Measurements from ENCODE around the gene TMEM198.
A peak's percentile ranks its signal among the peaks of the same experiment; 100 is the strongest.

TMEM198 gene

DNA sequence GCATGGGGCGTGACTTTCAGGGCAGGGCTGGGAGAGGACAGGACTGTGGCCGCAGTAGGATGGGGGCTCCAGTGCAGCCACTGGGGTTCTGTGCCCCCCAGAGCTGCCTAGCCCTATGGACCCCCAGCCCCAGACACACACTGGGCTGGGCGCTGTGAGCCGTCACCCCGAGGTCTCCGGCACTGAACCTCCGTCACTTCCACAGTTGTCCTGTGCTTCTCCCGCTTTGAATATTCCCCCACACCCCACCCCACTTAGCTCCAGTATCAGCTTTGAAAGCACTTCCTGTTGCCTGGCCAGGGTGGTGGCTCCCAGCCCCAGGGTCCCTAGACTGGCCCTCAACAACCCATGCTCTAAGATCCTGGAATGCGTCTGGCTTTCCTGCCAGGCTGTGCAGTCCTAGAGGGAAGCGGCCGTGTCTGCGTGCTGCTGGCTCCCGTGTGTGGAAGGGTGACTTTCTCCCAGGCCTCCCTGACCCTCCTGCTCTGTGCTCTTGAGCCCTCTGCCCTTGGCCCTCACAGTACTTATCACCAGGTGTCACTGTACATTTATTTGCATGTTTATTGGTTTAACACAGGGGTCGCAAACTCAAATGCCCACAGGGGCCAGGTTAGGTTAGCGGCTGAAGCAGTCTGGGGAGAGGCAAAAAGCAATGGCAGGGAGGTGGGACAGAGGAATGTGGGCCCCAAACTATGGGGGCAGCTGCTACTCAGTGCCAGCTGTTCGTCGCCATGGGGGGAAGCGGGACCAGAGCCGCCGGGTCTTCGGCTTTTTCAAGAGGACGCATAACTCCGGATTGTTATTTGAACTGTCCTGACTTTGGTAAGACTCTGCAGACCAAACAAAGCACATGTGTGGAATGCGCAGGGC is 17.6 kb downstream of the TMEM198 start:
- H3K36me3 ChIP-seq (ENCODE audit: control insufficient read depth, insufficient read depth, low read length, severe bottlenecking), result peaks cover 21% of the 10 kb centered on the region
- peak overlapping the region; percentile 25 for H3K9ac ChIP-seq (ENCODE audit: low read length)
- no peaks in the 10 kb centered on the region for H3K9me3 ChIP-seq (ENCODE audit: control insufficient read depth, low read length)
- DNase-seq (ENCODE audit: low read depth), result no peak
- no peaks in the 10 kb centered on the region for H3K27me3 ChIP-seq (replicated peaks; ENCODE audit: control insufficient read depth, insufficient read depth, low read length)
- H3K4me1 ChIP-seq (ENCODE audit: control insufficient read depth, insufficient read depth, low read length), result peaks cover 22% of the 10 kb centered on the region
- no peak overlapping the region for H3K4me3 ChIP-seq (ENCODE audit: low read length)

DNA sequence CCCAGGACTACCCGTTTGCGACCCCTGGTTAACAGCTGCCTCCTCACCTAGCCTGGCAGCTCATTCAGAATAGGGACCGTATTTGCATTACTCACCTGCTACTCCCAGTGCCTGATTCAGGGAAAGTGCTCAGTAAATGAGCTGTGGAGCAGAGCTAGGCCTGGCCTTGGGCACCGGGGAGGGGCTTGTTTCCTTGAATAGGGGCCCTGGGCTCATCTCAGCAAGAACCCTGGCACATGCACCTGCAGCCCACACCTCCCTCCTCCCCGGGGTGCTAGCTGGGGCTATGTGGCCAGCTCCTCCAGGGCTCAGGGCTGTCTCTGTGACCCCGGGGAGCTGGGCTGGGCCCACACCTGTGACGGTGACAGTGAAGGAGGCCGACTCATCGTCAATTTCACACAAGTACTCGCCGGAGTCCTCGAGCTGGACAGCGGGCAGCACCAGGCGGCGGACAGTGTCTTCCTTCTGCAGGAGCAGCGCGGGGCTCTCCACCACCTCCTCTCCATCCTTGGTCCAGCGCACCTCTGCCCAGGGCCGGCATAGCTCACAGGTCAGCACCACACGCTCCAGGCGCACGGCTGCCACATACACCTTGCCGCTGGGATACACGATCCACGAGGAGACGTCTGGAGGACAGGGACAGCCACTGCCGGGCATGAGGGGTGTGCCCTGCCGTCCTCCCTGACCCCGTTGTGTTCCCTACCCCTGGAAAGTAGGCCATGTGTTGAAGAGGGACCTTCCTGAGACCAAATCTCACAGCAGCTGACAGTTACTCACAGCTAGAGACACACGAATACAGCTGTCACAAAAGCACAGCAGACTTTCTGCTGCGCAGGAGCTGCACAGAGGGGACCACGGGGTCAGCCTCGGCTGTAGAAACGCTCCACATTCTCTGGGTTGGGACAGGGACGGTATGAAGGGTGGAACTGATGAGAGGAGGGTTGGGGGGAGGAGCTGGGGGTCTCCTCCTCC is 18.5 kb downstream of the TMEM198 start:
- no peaks in the 10 kb centered on the region for H3K27me3 ChIP-seq (replicated peaks; ENCODE audit: control insufficient read depth, insufficient read depth, low read length)
- no peaks in the 10 kb centered on the region for H3K9me3 ChIP-seq (ENCODE audit: control insufficient read depth, low read length)
- H3K4me1 ChIP-seq (ENCODE audit: control insufficient read depth, insufficient read depth, low read length), result peaks cover 22% of the 10 kb centered on the region
- no peak for DNase-seq (ENCODE audit: low read depth)
- H3K36me3 ChIP-seq (ENCODE audit: control insufficient read depth, insufficient read depth, low read length, severe bottlenecking), result peaks cover 31% of the 10 kb centered on the region
- H3K9ac ChIP-seq (ENCODE audit: low read length), result no peak overlapping the region
- H3K4me3 ChIP-seq (ENCODE audit: low read length), result no peak overlapping the region

DNA sequence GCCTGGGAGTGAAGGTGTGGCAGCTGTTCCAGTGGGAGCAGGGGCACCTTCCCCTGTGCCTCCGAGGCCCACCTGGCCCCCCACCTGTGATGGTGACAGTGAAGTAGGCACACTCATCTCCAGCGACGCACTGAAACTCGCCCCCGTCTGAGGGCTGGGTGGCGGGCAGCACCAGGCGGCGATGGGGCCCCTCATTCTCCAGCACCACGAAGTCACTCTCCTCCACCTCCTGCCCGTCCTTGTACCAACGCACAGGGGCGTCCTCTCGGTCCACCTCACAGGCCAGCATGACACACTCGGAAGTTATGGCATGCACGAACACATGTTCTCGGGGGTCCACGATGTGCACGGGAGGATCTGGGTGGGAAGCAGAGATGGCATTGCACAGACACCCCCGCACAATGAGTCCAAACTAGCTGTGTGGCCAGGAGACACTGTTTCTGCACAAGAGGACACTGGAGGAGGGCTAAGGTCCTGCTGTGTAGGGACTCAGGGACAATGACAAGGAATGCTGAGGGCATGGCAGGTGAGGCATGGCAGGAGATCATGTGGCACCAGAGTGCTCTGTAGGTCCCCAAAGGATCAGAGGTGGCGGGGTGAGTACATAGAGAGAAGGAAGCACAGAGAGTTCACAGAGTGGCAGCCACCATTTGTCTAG is 19.6 kb downstream of the TMEM198 start:
- H3K27me3 ChIP-seq (replicated peaks; ENCODE audit: control insufficient read depth, insufficient read depth, low read length), result no peaks in the 10 kb centered on the region
- peaks cover 22% of the 10 kb centered on the region for H3K4me1 ChIP-seq (ENCODE audit: control insufficient read depth, insufficient read depth, low read length)
- no peak overlapping the region for H3K9ac ChIP-seq (ENCODE audit: low read length)
- H3K4me3 ChIP-seq (ENCODE audit: low read length), result no peak overlapping the region
- no peaks in the 10 kb centered on the region for H3K9me3 ChIP-seq (ENCODE audit: control insufficient read depth, low read length)
- peaks cover 38% of the 10 kb centered on the region for H3K36me3 ChIP-seq (ENCODE audit: control insufficient read depth, insufficient read depth, low read length, severe bottlenecking)
- DNase-seq (ENCODE audit: low read depth), result no peak

DNA sequence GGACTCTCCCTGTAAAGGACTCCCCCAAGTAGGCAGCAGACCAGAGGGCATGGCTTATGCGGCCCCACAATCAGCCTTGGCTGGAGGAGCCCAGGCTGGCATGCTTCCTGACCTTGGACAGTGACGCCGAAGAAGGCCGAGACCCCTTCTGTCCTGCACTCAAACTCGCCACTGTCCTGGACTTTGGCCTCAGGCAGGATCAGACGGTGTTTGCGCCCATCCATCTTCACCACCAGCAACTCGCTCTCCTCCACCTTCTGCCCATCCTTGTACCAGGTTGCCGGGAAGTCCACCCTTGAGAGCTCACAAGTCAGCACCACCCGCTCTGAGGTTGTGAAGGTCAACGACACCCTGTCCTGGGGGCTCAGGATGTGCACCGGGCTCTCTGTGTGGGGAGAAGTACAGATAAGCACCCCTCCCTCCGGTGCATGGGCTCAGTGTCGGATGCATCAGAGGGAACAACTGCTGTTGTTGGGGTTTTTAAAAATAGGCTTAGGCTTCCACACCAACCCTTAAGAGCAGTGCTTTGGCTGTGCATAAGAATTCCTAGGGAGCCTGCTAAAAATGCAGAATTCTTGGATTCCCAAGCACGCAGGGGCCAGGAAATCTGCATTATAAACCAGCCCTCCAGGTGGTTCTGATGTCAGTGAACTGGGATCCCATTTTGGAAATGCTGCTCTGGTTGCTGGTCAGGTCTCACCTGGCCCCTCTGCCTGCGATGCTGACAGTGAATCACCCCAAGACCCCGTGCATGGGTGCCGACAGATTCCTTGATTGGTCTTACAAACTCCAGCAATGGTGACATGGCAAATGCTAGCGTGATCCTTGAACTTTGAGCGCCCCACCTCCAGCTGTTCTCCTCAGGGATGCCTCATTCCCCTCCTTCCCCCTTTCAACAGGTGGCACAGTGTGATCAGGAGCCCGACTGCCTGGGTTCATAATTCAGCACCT is 21.6 kb downstream of the TMEM198 start:
- Histone ChIP-seq H3K9ac (ENCODE audit: low read length) (no peak overlapping the region), H3K9me3 (ENCODE audit: control insufficient read depth, low read length) (no peaks in the 10 kb centered on the region), H3K4me3 (ENCODE audit: low read length) (no peak overlapping the region), H3K27me3 (replicated peaks; ENCODE audit: control insufficient read depth, insufficient read depth, low read length) (no peaks in the 10 kb centered on the region), H3K4me1 (ENCODE audit: control insufficient read depth, insufficient read depth, low read length) (peaks cover 22% of the 10 kb centered on the region), H3K36me3 (ENCODE audit: control insufficient read depth, insufficient read depth, low read length, severe bottlenecking) (peaks cover 49% of the 10 kb centered on the region)
- no peak for DNase-seq (ENCODE audit: low read depth)

DNA sequence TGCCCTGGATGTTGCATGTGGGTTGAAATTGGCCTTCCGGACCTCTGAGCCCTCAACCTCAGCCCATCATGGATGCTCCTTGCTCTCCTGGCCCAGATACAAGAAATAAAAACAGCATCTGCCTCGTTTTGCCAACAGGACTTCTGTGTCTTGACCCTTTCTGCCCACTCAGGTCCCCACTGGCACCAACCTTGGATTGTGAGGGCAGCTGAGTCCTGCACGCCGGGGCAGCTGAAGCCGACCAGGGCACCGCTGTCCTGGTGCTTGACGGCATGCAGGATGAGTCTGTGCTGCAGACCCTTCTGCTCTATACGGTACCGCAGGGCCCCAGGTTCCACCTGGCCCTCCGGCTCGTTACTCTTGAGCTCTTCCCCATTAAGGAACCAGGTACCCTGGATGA is 22.8 kb downstream of the TMEM198 start:
- Histone ChIP-seq H3K27me3 (replicated peaks; ENCODE audit: control insufficient read depth, insufficient read depth, low read length) (no peaks in the 10 kb centered on the region), H3K36me3 (ENCODE audit: control insufficient read depth, insufficient read depth, low read length, severe bottlenecking) (peaks cover 49% of the 10 kb centered on the region), H3K9ac (ENCODE audit: low read length) (no peak overlapping the region), H3K4me3 (ENCODE audit: low read length) (no peak overlapping the region), H3K4me1 (ENCODE audit: control insufficient read depth, insufficient read depth, low read length) (peaks cover 14% of the 10 kb centered on the region), H3K9me3 (ENCODE audit: control insufficient read depth, low read length) (no peaks in the 10 kb centered on the region)
- no peak for DNase-seq (ENCODE audit: low read depth)

DNA sequence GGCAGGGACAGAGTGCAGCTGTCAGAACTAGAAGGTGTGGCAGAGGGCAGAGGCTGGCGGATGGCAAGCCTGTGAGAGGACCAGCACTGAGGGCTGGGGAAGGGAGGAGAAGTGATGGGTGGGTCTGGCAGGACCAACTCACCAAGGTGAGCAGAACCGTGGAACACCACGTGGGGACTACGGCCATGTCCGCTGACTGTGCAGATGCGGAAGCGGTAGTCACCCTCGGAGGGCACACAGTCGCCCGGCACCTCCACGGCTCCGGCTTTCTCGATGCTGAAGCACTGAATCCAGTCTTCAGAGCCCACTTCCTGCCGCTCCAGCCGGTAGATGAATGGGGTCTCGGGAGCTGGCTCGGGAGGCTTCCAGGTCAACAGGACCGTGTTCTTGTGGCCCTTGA is 23.3 kb downstream of the TMEM198 start:
- H3K9ac ChIP-seq (ENCODE audit: low read length), result no peak overlapping the region
- no peak for DNase-seq (ENCODE audit: low read depth)
- peaks cover 49% of the 10 kb centered on the region for H3K36me3 ChIP-seq (ENCODE audit: control insufficient read depth, insufficient read depth, low read length, severe bottlenecking)
- no peaks in the 10 kb centered on the region for H3K9me3 ChIP-seq (ENCODE audit: control insufficient read depth, low read length)
- H3K27me3 ChIP-seq (replicated peaks; ENCODE audit: control insufficient read depth, insufficient read depth, low read length), result no peaks in the 10 kb centered on the region
- H3K4me1 ChIP-seq (ENCODE audit: control insufficient read depth, insufficient read depth, low read length), result peaks cover 19% of the 10 kb centered on the region
- no peak overlapping the region for H3K4me3 ChIP-seq (ENCODE audit: low read length)

DNA sequence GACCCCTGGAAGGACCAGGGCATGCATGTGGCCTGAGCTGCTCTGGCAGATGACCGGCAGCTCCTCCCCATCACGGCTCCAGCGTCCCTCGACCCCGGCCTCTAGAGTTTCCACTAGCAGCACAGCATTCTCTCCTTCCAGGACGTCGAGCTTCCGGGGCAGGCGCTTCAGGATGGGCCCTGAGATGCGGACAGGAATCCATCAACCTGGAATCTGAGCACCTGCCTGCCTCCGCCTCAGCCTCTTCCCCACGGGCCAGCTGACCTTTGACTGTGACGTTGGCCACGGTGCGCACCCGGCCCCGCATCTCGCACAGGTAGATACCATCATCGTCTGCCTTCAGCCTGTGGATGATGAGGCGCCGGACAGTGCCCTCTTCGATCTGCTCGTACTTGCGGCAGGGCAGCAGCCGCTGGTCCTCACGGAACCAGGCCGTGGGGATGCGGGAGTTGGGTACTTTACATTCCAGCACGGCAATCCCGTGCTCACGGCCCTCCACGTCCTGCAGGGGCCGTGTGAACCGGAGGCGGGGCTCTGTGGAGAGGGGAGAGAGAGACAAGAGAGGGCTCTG is 24.0 kb downstream of the TMEM198 start:
- Histone ChIP-seq H3K4me1 (ENCODE audit: control insufficient read depth, insufficient read depth, low read length) (peaks cover 19% of the 10 kb centered on the region), H3K36me3 (ENCODE audit: control insufficient read depth, insufficient read depth, low read length, severe bottlenecking) (peaks cover 49% of the 10 kb centered on the region), H3K9me3 (ENCODE audit: control insufficient read depth, low read length) (no peaks in the 10 kb centered on the region), H3K9ac (ENCODE audit: low read length) (no peak overlapping the region), H3K27me3 (replicated peaks; ENCODE audit: control insufficient read depth, insufficient read depth, low read length) (no peaks in the 10 kb centered on the region), H3K4me3 (ENCODE audit: low read length) (no peak overlapping the region)
- DNase-seq (ENCODE audit: low read depth), result no peak

DNA sequence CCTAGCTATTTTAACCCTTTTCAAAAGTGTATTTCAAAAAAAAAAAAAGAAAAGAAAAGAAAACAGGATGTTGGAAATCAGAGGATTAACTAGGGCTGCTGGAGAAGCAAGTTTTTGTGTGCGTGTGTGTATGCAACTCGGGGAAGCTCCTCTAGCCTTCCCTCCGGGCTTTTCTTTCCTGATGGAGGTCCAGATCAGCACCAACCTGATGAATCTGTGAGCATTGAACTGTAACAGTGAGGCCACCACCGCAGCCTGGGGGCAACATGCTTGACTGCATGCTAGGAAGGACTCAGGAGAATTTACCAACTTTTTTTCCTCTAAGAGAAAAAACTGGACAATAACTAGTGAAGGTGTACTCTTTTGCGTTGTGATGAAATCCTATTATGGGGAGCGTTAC is 25.2 kb downstream of the TMEM198 start:
- H3K9ac ChIP-seq (ENCODE audit: low read length), result no peak overlapping the region
- peaks cover 41% of the 10 kb centered on the region for H3K36me3 ChIP-seq (ENCODE audit: control insufficient read depth, insufficient read depth, low read length, severe bottlenecking)

DNA sequence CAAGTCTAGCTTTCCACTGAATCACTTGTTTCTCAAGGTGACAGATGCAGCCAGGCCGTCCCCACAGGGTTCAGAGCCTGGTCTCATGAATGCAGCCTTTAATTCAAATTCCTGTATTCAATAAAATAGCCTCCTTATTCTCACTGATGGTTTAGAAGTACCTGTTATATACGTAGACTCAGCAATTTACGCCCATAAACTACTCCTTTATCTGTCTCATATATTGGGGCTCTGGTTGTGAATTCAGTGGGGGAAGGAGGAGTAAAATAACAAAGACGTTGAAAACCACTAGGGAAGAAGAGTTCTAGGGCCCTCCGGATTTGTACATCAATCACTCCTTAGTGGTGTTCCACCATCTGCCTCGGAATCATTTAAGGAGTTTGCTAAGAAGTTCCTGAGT is 25.8 kb downstream of the TMEM198 start:
- H3K27me3 ChIP-seq (replicated peaks; ENCODE audit: control insufficient read depth, insufficient read depth, low read length), result no peaks in the 10 kb centered on the region
- H3K4me3 ChIP-seq (ENCODE audit: low read length), result peak overlapping the region; percentile 83
- peaks cover 35% of the 10 kb centered on the region for H3K36me3 ChIP-seq (ENCODE audit: control insufficient read depth, insufficient read depth, low read length, severe bottlenecking)
- DNase-seq (ENCODE audit: low read depth), result no peak
- H3K4me1 ChIP-seq (ENCODE audit: control insufficient read depth, insufficient read depth, low read length), result peaks cover 19% of the 10 kb centered on the region
- H3K9me3 ChIP-seq (ENCODE audit: control insufficient read depth, low read length), result no peaks in the 10 kb centered on the region
- peak overlapping the region; percentile 95 for H3K9ac ChIP-seq (ENCODE audit: low read length)

More for the DNA sequence above, 25.2 kb downstream of the TMEM198 start:
- Histone ChIP-seq H3K27me3 (replicated peaks; ENCODE audit: control insufficient read depth, insufficient read depth, low read length) (no peaks in the 10 kb centered on the region), H3K9me3 (ENCODE audit: control insufficient read depth, low read length) (no peaks in the 10 kb centered on the region), H3K4me1 (ENCODE audit: control insufficient read depth, insufficient read depth, low read length) (peaks cover 19% of the 10 kb centered on the region), H3K4me3 (ENCODE audit: low read length) (peak overlapping the region; percentile 83)
- DNase-seq (ENCODE audit: low read depth), result peak; percentile 30
